ENCODE measurements around the gene MC1R. TPM values are rescaled to one million over a fixed set of nuclear protein-coding genes. Genes with fewer than 3 reads are reported as not detected.

MC1R gene
- total RNA-seq, 2 experiments from 2014 or later, result 1.2 to 2.0 TPM

GRCh38 chr16:89919535-89920406 lies 1.1 kb downstream of the MC1R start:
- Mint-ChIP-seq H3K27ac (no peak overlapping the region), H3K36me3 (ENCODE audit: low read depth) (peaks cover 5% of the 10 kb centered on the region), H3K27me3 (peaks cover 28% of the 10 kb centered on the region), H3K4me1 (peaks cover 46% of the 10 kb centered on the region), H3K9me3 (ENCODE audit: low read depth) (no peaks in the 10 kb centered on the region), H3K4me3 (no peak overlapping the region)
- ATAC-seq (no peak), DNase-seq (no peak)
- ChIA-PET POLR2A (no interaction called here), CTCF (interaction anchor here (0.6 to 1.6 kb wide), 5 partner anchors 10 to 336 kb away, joined by 3 to 9 read pairs (median 4); no protein-coding TSS in a partner anchor)
- intact Hi-C loops (cut with DNase I, micrococcal nuclease), result loop anchor here (2.0 to 10.0 kb wide), 4 partner anchors 95 to 1465 kb away; partner anchors contain the start of genes VPS9D1 (in 2 of the 2), ZNF276 (in 2 of the 2), SPATA2L (in 1 of the 2) and SPIRE2 (in 1 of the 2)

- intact Hi-C loops (cut with DNase I, micrococcal nuclease), result loop anchor here (10.0 kb wide), 2 partner anchors 96 to 1466 kb away; partner anchors contain the start of genes SPIRE2 (in 1 of the 2) and ZFPM1 (in 1 of the 2)
- Mint-ChIP-seq H3K27ac (no peak overlapping the region), H3K4me1 (peaks cover 49% of the 10 kb centered on the region), H3K4me3 (no peak overlapping the region), H3K9me3 (ENCODE audit: low read depth) (no peaks in the 10 kb centered on the region), H3K36me3 (ENCODE audit: low read depth) (no peaks in the 10 kb centered on the region), H3K27me3 (peaks cover 34% of the 10 kb centered on the region)
- ATAC-seq (no peak), DNase-seq (no peak)
- ChIA-PET POLR2A (no interaction called here), CTCF (interaction anchor here (0.6 to 0.7 kb wide), 2 partner anchors 23 to 337 kb away, joined by 3 read pairs; no protein-coding TSS in a partner anchor)
Observed at GRCh38 chr16:89920723-89921122, 2.1 kb downstream of the MC1R start.

- no peak overlapping the region for H3K27ac Mint-ChIP-seq
- no peak for DNase-seq
- H3K9me3 Mint-ChIP-seq (ENCODE audit: low read depth), result no peaks in the 10 kb centered on the region
- no peak overlapping the region for H3K4me3 Mint-ChIP-seq
- H3K36me3 Mint-ChIP-seq (ENCODE audit: low read depth), result no peaks in the 10 kb centered on the region
- H3K4me1 Mint-ChIP-seq, result peaks cover 49% of the 10 kb centered on the region
- peaks cover 34% of the 10 kb centered on the region for H3K27me3 Mint-ChIP-seq
- intact Hi-C loops (cut with DNase I, micrococcal nuclease), result loop anchor here (10.0 kb wide), 2 partner anchors 96 to 1466 kb away; partner anchors contain the start of genes SPIRE2 (in 1 of the 2) and ZFPM1 (in 1 of the 2)
- ATAC-seq, result no peak
- CTCF ChIA-PET, result interaction anchor here (1.2 kb wide), 1 partner anchor 11 kb away, joined by 3 read pairs; no protein-coding TSS in a partner anchor
- POLR2A ChIA-PET, result no interaction called here
Observed at GRCh38 chr16:89921131-89921701, 2.6 kb downstream of the MC1R start.

- no peaks in the 10 kb centered on the region for H3K9me3 Mint-ChIP-seq (ENCODE audit: low read depth)
- intact Hi-C loops (cut with DNase I, micrococcal nuclease), result loop anchor here (2.0 to 10.0 kb wide), 3 partner anchors 47 to 1467 kb away; partner anchors contain the start of genes SPIRE2 (in 1 of the 2) and ZFPM1 (in 1 of the 2)
- no peaks in the 10 kb centered on the region for H3K36me3 Mint-ChIP-seq (ENCODE audit: low read depth)
- peak; percentile 48 for DNase-seq
- ChIA-PET POLR2A (no interaction called here), CTCF (interaction anchor here (1.2 to 1.4 kb wide), 2 partner anchors 12 to 21 kb away, joined by 3 read pairs; no protein-coding TSS in a partner anchor)
- ATAC-seq, result no peak
- H3K27me3 Mint-ChIP-seq, result peaks cover 34% of the 10 kb centered on the region
- H3K4me3 Mint-ChIP-seq, result peak overlapping the region; percentile 55
- peaks cover 49% of the 10 kb centered on the region for H3K4me1 Mint-ChIP-seq
- H3K27ac Mint-ChIP-seq, result no peak overlapping the region
Observed at GRCh38 chr16:89921702-89922476, 3.2 kb downstream of the MC1R start.

GRCh38 chr16:89922477-89922883 lies 3.8 kb downstream of the MC1R start:
- Mint-ChIP-seq H3K36me3 (ENCODE audit: low read depth) (no peaks in the 10 kb centered on the region), H3K27me3 (peaks cover 35% of the 10 kb centered on the region), H3K9me3 (ENCODE audit: low read depth) (no peaks in the 10 kb centered on the region), H3K4me1 (peaks cover 48% of the 10 kb centered on the region), H3K27ac (no peak overlapping the region), H3K4me3 (peak overlapping the region; percentile 55)
- DNase-seq (peak; percentile 65), ATAC-seq (no peak)
- intact Hi-C loops (cut with DNase I, micrococcal nuclease), result loop anchor here (2.0 to 10.0 kb wide), 3 partner anchors 48 to 1468 kb away; partner anchors contain the start of genes SPIRE2 (in 1 of the 2) and ZFPM1 (in 1 of the 2)
- ChIA-PET CTCF (interaction anchor here (1.2 to 1.4 kb wide), 2 partner anchors 12 to 20 kb away, joined by 3 read pairs; no protein-coding TSS in a partner anchor), POLR2A (no interaction called here)

GRCh38 chr16:89922884-89923639 lies 4.4 kb downstream of the MC1R start, which contains the start of gene TUBB3:
Gene TUBB3 (plus strand): TSS chr16:89923342. CDS start chr16:89923402, 60 bp downstream.
- Mint-ChIP-seq H3K27me3 (peaks cover 38% of the 10 kb centered on the region), H3K27ac (no peak within 1 kb of the TSS), H3K36me3 (ENCODE audit: low read depth) (no peaks in the 10 kb centered on the region), H3K4me3 (peak within 1 kb of the TSS; percentile 55), H3K4me1 (peaks cover 43% of the 10 kb centered on the region), H3K9me3 (ENCODE audit: low read depth) (no peaks in the 10 kb centered on the region)
- ChIA-PET POLR2A (no interaction called here), CTCF (interaction anchor here (1.1 to 1.4 kb wide), 3 partner anchors 16 to 106 kb away, joined by 3 read pairs; no protein-coding TSS in a partner anchor)
- intact Hi-C loops (cut with DNase I, micrococcal nuclease), result loop anchor here (2.0 to 10.0 kb wide), 3 partner anchors 48 to 1468 kb away; partner anchors contain the start of genes SPIRE2 (in 1 of the 2) and ZFPM1 (in 1 of the 2)
- ATAC-seq, result peak; percentile 34
- DNase-seq, result peak; percentile 72

- H3K36me3 Mint-ChIP-seq (ENCODE audit: low read depth), result no peaks in the 10 kb centered on the region
- ChIA-PET CTCF (interaction anchor here (0.6 to 1.2 kb wide), 4 partner anchors 17 to 147 kb away, joined by 3 to 4 read pairs (median 3); no protein-coding TSS in a partner anchor), POLR2A (interaction anchor here (0.6 kb wide), 1 partner anchor 90 kb away, joined by 3 read pairs; no protein-coding TSS in a partner anchor)
- peaks cover 36% of the 10 kb centered on the region for H3K27me3 Mint-ChIP-seq
- H3K9me3 Mint-ChIP-seq (ENCODE audit: low read depth), result no peaks in the 10 kb centered on the region
- intact Hi-C loops (cut with DNase I, micrococcal nuclease), result loop anchor here (2.0 to 10.0 kb wide), 4 partner anchors 49 to 1469 kb away; partner anchors contain the start of genes PRDM7 (in 1 of the 2), SPIRE2 (in 1 of the 2) and ZFPM1 (in 1 of the 2)
- no peak for ATAC-seq
- no peak overlapping the region for H3K4me3 Mint-ChIP-seq
- H3K4me1 Mint-ChIP-seq, result peaks cover 39% of the 10 kb centered on the region
- no peak overlapping the region for H3K27ac Mint-ChIP-seq
- DNase-seq, result no peak
Observed at GRCh38 chr16:89923640-89924296, 5.1 kb downstream of the MC1R start.

GRCh38 chr16:89924297-89924924 lies 5.7 kb downstream of the MC1R start:
- DNase-seq (peak; percentile 68), ATAC-seq (no peak)
- H3K36me3 Mint-ChIP-seq (ENCODE audit: low read depth), result no peaks in the 10 kb centered on the region
- no peak overlapping the region for H3K27ac Mint-ChIP-seq
- intact Hi-C loops (cut with DNase I, micrococcal nuclease), result loop anchor here (2.0 to 10.0 kb wide), 3 partner anchors 100 to 1470 kb away; partner anchors contain the start of genes PRDM7 (in 1 of the 2), SPIRE2 (in 1 of the 2) and ZFPM1 (in 1 of the 2)
- H3K4me3 Mint-ChIP-seq, result no peak overlapping the region
- H3K9me3 Mint-ChIP-seq (ENCODE audit: low read depth), result no peaks in the 10 kb centered on the region
- H3K27me3 Mint-ChIP-seq, result peaks cover 32% of the 10 kb centered on the region
- ChIA-PET POLR2A (interaction anchor here (0.6 kb wide), 1 partner anchor 90 kb away, joined by 3 read pairs; no protein-coding TSS in a partner anchor), CTCF (interaction anchor here (0.6 to 1.0 kb wide), 2 partner anchors 50 to 148 kb away, joined by 3 to 4 read pairs; no protein-coding TSS in a partner anchor)
- peaks cover 36% of the 10 kb centered on the region for H3K4me1 Mint-ChIP-seq

GRCh38 chr16:89924925-89925307 lies 6.3 kb downstream of the MC1R start:
- H3K27me3 Mint-ChIP-seq, result peaks cover 28% of the 10 kb centered on the region
- ATAC-seq, result no peak
- CTCF ChIA-PET, result interaction anchor here (1.0 kb wide), 1 partner anchor 50 kb away, joined by 3 read pairs; no protein-coding TSS in a partner anchor
- no peak for DNase-seq
- intact Hi-C loops (cut with DNase I, micrococcal nuclease), result loop anchor here (2.0 to 10.0 kb wide), 3 partner anchors 100 to 1470 kb away; partner anchors contain the start of genes PRDM7 (in 1 of the 2), SPIRE2 (in 1 of the 2) and ZFPM1 (in 1 of the 2)
- POLR2A ChIA-PET, result no interaction called here
- no peak overlapping the region for H3K4me3 Mint-ChIP-seq
- H3K27ac Mint-ChIP-seq, result no peak overlapping the region
- H3K9me3 Mint-ChIP-seq (ENCODE audit: low read depth), result no peaks in the 10 kb centered on the region
- no peaks in the 10 kb centered on the region for H3K36me3 Mint-ChIP-seq (ENCODE audit: low read depth)
- peaks cover 30% of the 10 kb centered on the region for H3K4me1 Mint-ChIP-seq

Measured in activated CD4-positive, alpha-beta T cell treated with anti-CD3 and anti-CD28 coated beads for 36 hours (primary cell).